ENCODE measurements around the gene FEN1.

- no peak for TF ChIP-seq EZH2 (IDR thresholded peaks at IDR 0.05; ENCODE audit: borderline replicate concordance, low read length)
- TF ChIP-seq CTCF (conservative IDR thresholded peaks at IDR 0.05 in 1 of 2, IDR thresholded peaks at IDR 0.05 in 1 of 2; ENCODE audit: extremely low read depth in 1 of 2, insufficient read depth in 1 of 2, low read depth in 1 of 2, low read length in 2 of 2), result no peak
Observed at GRCh38 chr11:61785837-61786402, 6.8 kb upstream of the FEN1 start.

Measured in mammary epithelial cell (primary cell).